HG03439 (cell line): ENCODE results near the gene ACAP3.
"Not testable (repeated sequence)": the region's sequence is repeated elsewhere in the genome, so short reads cannot be mapped to it uniquely, and the experiment has no call there.

Experiments
- ATAC-seq: cut with Tn5 transposase; IDR thresholded peaks from one replicate; pipeline ENCODE4 v1.9.1; 2021; ENCODE audit warnings: mild to moderate bottlenecking, moderate library complexity; ENCODE audit not compliant: unreplicated experiment

Gene ACAP3

GRCh38 chr1:1268284-1268682 is 39.4 kb downstream of the ACAP3 start:
- no peak for ATAC-seq

DNA sequence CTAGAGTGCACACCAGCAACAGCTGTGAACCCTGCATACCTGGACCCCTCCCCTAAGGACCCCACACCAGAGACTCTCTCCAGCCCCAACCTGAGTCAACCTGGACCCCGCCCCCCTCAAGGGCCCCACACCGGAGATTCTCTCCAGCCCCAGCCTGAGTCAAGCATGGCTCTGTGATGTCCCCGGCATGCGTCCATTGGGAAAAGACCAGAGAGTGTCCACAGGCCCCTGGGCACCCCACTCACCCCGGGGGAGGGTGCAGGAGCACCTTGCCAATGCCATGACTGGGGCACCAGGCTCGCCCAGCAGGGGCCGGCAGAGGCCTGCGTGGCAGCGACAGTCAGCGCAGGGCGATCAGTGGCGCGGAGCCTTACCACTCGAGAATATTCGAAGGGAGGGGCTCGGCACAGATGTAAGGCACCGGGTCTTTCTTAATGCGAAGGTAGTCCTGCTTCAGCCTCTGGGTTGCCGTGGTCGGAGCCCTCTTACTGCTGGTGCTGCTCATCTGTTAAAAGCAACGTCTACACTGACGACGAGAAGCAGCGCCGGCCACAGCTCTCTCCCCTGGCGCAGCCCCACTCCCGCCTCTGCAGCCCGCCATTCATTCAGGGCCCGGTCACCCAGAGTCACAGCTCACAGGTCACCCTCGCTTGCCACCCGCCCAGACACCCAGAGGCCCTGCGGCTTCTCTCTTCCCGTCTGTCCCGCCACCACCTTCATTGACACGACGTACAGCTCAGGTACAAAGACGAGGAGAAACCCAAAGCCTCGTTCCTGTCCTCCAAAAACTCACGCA is 40.0 kb downstream of the ACAP3 start:
- ATAC-seq = no peak

- no peak for ATAC-seq
Observed at GRCh38 chr1:1264868-1265272, 42.9 kb downstream of the ACAP3 start.

DNA sequence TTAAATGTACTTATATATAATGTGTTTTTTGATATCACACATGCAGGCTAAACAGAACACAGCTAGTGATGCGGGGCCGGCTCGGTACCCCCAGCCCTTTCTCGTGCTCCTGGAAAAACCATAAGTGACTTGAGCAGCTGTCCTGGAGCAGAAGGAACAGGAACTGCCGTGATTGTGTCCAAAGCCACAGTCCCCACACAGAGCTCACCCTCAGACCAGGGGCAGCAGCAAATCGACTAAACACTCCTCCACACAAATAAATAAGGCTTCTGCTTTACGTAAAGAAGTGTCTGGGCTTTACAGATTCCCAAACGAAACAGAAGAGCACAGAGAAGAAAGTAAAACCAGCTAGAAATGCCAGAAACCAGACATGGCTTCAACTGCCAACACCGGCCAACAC is 43.7 kb downstream of the ACAP3 start:
- ATAC-seq = no peak

GRCh38 chr1:1262758-1263157 is 45.0 kb downstream of the ACAP3 start:
- ATAC-seq = no peak

GRCh38 chr1:1262071-1262470 is 45.7 kb downstream of the ACAP3 start:
- ATAC-seq = no peak

DNA sequence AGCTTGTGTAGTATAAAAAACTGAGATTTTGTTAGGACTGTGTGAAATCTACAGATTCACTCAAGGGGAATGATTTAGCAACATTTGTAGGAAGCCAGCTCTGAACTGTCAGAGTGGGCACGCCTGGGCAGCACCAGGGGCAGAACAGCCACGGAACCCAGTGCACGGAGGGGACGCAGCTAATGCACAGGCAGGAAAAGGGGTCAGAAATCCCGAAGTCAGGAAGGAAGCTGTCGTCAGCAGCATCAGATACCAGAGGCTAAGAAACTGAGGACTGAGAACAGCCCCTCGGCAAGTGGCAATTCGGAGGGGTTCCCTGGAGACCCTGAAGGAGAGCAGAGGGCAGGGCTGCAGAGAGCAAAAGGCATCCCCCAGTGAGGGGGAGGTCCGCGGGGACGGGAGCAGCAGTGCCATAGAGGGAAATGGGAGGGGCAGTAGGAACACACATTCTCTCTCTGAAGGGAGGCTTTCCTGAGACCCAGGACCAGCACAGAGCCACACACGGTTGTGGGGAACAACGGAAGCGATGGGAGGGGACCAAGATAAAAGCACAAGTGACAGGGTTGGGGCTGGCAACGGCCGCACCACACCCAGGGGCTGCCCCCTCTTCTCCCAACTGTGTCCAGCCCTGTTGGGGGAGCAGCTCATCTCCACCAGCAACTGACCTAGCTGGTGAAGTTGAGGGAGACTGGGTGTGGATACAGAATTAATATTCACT is 46.7 kb downstream of the ACAP3 start:
- no peak for ATAC-seq

DNA sequence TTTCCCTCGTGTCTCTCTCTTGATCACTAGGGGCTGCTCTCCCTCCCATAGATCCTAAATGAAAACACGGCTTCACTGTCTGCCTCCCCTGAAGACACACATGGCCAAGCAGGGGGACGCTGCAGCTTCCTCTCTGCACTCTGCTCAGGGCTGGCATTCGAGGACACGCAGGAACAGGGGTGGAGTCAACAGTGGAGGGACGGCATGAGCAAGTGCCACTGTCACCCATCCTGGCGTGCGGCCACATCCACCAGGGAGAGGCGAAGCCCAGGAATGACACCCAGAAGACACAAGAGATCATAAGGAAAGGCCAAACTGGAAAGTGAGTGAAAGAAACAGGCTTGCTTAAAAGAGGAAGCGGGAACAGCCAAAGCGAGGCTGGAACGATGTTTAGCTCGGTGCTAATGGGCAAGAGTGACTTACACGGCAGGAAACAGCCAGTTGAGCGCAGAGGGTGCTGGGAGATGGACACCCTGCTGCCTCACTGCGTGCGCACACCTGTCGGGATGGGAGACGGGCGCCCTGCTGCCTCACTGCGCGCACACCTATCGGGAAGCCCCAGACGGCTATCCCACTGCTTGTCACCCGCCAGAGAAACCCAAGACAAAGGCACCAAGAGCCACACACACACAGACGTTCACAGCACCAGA is 47.7 kb downstream of the ACAP3 start:
- ATAC-seq = no peak

- no peak for ATAC-seq
Observed at GRCh38 chr1:1259540-1259939, 48.2 kb downstream of the ACAP3 start.

- ATAC-seq = no peak
Observed at GRCh38 chr1:1259119-1259488, 48.6 kb downstream of the ACAP3 start.

DNA sequence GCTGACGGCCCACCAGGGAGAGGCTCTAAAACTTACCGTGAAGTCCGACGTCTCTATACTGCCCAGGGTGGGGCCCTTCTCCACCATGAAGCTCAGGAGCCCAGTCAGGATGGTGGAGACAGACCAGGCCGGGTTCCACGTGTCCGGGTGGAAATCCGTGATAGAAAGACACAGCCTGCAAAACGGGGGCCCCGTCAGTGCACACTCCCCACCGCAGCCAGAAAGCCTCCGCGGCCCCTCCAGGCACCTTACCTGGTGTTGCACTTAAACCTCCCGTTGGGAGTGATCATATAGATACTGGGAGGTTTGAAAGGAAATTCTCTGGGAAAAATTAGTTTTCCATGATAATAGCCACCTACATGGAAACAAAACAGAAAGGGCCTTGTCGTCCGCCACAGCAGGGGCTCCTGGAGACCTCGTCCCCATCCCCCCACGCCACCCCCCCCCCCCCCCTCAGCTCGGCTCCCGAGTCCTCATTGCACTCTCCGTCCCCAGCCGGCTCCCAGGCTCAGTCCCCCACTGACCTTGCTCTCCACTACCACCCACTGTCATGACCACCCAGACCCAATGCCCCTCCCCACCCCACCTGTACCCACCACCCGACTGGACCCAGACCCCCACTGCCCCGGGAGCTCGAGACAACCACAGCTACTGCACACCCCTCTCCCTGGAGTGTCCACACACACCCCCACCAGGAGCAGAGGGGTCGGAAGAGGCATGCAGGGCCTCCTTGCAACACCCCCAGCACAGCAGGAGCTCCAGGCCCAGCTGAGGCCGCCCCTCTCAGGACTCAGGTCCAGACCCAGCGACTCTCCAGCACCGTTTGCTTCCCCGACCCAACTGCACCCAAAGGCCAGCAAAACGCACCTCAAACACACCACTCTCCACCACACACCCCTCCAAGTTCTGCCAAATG is 50.5 kb downstream of the ACAP3 start:
- ATAC-seq = no peak

GRCh38 chr1:1255611-1256010 is 52.1 kb downstream of the ACAP3 start:
- no peak for ATAC-seq

- no peak for ATAC-seq
Observed at GRCh38 chr1:1255078-1255477, 52.7 kb downstream of the ACAP3 start.

DNA sequence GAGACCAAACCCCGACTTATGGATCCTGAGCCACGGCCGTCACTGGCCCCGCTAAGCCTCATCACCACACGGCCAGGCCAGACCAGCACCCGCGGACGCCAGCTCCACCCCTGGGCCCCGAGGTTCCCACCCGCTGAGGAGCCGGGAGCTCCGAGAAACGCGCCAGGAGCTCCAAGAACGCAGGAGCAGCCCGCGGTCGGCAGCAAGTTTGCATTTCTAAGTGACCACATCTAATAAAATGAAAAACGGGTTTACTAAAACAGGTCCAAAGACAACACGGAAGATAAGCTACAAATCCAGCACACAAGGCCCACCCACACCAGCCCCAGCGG is 53.1 kb downstream of the ACAP3 start:
- ATAC-seq = no peak

DNA sequence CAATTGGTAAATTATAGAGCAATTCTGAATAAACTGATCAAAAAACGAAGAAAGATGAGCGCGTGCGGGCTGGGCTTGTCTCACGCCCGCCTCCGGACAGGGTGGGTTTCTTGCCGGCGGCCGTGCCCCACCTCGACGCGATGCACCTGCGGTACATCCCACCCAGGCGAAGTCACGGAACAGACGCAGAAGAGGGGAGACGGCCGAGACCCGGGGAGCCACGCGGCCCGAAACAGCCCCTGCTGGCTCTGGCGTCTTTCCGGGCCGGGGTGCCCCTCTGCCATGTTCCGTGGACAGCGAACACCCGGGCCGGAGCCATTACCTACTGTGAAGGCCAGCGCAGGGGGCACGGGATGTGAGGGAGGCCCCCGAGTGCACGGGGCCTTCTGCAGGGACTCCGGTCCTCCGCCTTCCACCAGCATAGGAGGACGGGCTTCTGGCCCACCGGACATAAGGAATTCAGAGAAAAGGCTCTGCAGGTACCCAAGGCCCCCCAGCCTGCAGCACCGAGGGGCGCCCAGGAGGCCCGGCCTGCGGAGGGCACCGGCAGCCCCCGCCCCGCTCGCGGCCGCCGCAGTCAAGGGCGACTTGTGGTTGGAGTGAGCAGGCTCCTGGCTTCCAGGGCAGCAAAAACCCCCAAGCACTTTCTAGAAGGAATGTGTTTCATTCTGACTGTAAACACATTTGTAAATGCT is 53.6 kb downstream of the ACAP3 start:
- ATAC-seq = no peak

- no peak for ATAC-seq
Observed at GRCh38 chr1:1253314-1253713, 54.4 kb downstream of the ACAP3 start.

GRCh38 chr1:1250786-1251284 is 56.9 kb downstream of the ACAP3 start:
- peak; percentile 63 for ATAC-seq

- not testable (repeated sequence) for ATAC-seq
Observed at GRCh38 chr1:1248009-1248913, 59.5 kb downstream of the ACAP3 start.

DNA sequence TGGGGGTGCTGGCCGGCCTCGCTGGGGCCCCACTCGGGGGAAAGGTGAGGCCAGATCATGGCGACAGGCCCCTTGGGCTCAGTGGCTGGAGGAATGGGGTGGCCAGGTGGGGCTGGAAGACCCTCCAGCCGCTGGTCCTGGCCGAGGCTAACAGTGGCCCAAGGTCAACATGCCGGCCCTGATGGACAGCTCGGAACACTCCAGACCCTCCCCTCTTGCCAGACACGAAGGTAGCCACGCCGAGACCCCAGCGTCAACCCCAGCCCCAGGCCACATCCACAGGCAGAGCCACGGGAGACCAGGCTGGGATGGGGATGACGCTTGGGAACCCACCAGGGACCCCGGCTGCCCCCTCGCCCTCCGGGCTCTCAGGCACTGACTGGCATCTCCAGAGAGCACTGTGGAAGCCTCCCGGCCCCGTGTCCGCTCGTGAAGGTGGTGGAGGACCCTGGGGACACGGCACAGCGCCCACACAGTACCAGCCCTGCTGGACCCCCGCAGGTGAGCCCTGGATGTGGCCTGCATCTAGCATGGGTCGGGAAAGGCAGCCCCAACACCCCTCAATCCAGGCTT is 60.3 kb downstream of the ACAP3 start:
- no peak for ATAC-seq
